ENCODE data around the gene ZNRD2.
A peak's percentile ranks its signal among the peaks of the same experiment; 100 is the strongest.
"Not testable (repeated sequence)": the region's sequence is repeated elsewhere in the genome, so short reads cannot be mapped to it uniquely, and the experiment has no call there.

Gene ZNRD2, protein sequence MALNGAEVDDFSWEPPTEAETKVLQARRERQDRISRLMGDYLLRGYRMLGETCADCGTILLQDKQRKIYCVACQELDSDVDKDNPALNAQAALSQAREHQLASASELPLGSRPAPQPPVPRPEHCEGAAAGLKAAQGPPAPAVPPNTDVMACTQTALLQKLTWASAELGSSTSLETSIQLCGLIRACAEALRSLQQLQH

DNA sequence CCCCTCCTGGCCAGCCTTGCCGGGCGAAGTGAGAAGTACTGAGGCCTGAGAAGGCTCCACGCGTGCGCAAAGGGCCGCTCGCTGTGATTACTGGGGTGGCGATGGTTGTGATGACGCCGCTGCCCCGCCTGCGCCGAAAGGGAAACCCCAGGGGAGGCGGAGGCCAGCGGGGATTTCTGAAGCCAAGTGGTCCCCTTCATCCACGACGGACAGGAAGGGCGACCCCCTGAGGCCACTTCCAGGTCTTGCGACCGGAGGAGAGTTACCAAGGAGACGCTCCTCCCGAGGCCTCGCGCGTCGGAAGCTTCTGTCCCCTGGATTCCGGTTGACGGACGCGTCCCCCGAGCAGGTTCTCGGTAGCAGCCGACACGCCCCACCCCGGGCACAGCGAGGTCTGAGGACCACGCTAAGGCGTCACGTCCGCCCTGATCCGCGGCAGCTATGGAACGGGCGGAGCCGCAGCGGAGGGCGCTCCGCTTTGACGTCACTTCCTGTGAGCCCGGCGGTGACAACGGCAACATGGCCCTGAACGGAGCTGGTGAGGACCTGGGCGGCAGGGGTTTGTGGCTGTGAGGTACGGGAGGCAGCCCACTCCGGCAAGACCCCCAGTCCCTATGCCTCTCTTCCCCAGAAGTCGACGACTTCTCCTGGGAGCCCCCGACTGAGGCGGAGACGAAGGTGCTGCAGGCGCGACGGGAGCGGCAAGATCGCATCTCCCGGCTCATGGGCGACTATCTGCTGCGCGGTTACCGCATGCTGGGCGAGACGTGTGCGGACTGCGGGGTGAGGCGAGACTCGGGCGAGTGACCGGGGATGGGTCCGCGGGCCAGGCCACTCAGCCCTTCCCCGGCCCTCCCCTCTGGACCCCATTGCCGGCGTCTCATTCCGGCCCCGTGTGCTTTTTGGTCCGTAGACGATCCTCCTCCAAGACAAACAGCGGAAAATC, at the start of gene ZNRD2:
Gene ZNRD2, plus strand, starts transcription at position 505 of the 946 bp plus-strand sequence. Its CDS starts 15 bp downstream, at position 520.
- DNase-seq (ENCODE audit: low read depth) = peak; percentile 93

DNA sequence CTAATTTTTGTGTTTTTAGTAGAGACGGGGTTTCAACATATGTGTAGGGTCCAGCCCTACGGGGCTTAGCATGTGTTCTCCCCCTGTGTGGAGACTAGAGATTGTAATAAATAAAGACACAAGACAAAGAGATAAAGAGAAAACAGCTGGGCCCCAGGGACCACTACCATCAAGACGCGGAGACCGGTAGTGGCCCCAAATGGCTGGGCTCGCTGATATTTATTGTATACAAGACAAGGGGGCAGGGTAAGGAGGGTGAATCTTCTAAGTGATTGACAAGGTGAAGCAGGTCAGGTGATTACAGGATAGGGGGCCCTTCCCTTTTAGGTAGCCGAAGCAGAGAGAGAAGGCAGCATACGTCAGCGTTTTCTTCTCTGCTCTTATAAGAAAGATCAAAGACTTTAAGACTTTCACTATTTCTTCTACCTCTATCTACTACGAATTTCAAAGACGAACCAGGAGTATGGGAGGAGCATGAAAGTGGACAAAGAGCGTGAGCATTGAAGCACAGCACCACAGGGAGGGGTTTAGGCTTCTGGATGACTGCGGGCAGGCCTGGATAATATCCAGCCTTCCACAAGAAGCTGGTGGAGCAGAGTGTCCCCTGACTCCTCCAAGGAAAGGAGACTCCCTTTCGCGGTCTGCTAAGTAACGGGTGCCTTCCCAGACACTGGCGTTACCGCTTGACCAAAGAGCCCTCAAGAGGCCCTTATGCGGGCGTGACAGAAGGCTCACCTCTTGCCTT, 48.3 kb upstream of the ZNRD2 start:
- not testable (repeated sequence) for DNase-seq (ENCODE audit: low read depth)

DNA sequence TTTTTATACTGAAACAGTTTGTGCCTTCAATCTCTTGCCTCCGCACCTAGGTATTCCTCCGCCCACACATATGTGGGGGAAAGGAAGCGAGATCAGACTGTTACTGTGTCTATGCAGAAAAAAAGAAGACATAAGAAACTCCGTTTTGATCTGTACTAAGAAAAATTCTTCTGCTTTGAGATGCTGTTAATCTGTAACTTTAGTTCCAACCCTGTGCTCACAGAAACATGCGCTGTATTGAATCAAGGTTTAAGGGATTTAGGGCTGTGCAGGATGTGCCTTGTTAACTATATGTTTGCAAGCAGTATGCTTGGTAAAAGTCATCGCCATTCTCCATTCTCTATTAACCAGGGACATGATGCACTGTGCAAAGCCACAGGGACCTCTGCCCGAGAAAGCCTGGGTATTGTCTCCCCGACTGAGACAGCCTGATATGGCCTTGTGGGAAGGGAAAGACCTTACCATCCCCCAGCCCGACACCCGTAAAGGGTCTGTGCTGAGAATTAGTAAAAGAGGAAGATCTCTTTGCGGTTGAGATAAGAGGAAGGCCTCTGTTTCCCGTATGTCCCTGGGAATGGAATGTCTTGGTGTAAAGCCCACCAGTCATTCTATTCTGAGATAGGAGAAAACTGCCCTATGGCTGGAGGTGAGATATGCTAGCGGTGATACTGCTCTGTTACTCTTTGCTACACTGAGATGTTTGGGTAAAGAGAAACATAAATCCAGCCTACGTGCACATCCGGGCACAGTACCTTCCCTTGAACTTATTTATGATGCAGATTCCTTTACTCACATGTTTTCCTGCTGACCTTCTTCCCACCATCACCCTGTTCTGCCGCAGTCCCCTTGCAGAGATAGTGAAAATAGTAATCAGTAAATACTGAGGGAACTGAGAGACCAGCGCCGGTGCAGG, 47.3 kb upstream of the ZNRD2 start:
- not testable (repeated sequence) for DNase-seq (ENCODE audit: low read depth)

DNA sequence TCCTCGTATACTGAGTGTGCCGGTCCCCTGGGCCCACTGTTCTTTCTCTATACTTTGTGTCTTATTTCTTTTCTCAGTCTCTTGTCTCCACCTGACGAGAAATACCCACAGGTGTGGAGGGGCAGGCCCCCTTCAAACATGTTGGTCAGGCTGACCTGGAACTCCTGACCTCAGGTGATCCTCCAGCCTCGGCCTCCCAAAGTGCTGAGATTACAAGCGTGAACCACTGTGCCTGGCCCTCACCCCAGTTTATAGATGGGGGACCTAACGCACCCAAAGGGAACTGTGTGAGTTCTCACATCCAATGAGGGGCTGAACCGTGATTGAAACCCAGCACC, 46.7 kb upstream of the ZNRD2 start:
- not testable (repeated sequence) for DNase-seq (ENCODE audit: low read depth)

DNA sequence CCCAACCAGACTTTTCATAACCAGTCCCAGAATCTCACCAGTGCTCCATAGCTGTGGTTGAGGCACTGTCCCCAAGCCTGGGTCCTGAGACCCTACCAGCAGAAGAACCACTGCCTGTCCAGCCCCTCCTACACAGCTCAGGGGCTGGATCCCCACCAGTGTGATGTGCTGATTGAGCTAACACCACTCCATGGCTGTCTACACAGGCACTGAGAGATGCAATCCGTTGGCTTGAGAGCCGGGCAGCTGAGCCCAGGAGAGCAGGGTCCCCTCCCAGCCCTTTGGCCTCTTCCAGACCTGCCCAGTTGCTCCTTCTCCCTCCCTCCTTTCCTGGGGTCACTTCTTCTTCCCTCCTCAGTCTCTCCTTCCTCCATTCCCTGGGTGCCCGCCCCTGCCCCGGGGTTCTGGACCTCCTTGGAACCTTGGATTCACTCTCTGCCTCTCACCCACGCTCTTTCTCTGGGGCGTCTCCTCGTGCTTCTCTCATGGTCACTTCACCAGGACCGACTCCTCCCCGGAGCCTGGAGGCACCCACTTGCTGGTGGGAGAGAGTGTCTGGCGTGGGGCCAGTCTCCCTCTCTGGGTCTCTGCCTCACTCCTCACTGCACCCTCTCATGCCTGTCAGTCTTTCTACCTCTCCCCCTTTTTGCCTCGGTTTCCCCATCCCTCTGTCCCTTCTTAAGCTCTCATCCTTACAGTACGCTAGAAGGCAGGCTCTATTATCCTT, 46.1 kb upstream of the ZNRD2 start:
- no peak for DNase-seq (ENCODE audit: low read depth)

DNA sequence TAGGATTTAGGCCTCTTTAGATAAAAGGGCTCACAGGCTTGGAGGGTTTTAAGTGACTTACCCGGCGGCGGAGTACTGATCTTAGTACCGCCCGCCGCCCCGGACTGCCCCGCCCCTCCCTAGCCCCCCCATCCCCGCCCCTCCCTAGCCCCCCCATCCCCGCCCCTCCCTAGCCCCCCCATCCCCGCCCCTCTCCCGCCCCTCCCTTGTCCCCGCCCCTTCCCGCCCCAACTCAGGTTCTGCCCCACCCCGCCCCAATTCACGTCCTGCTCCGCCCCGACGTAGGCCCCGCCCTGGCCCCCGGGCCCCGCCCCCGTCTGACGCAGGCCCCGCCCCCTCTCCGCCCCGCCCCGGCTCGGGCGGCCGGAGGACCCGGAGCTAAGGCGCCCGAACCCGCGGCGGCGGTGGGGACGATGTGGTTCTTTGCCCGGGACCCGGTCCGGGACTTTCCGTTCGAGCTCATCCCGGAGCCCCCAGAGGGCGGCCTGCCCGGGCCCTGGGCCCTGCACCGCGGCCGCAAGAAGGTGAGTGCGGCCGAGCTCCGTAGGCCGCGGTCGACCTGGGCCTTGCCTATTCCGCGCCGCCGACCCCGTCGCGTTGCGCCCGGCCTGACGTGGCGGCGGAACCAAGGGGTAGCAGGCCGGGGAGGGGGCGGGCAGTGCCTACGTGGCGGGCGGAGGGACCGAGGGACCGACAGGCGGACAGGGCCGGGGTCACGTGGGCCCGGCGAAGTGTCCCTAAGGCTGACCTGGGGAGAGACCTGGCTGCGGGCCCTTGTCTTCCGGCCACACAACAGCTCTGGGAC, 45.3 kb upstream of the ZNRD2 start, which contains the start of gene SCYL1:
Gene SCYL1, plus strand, starts transcription at position 343 of the 805 bp plus-strand sequence. Its CDS starts 71 bp downstream, at position 414.
- DNase-seq (ENCODE audit: low read depth) = no peak

DNA sequence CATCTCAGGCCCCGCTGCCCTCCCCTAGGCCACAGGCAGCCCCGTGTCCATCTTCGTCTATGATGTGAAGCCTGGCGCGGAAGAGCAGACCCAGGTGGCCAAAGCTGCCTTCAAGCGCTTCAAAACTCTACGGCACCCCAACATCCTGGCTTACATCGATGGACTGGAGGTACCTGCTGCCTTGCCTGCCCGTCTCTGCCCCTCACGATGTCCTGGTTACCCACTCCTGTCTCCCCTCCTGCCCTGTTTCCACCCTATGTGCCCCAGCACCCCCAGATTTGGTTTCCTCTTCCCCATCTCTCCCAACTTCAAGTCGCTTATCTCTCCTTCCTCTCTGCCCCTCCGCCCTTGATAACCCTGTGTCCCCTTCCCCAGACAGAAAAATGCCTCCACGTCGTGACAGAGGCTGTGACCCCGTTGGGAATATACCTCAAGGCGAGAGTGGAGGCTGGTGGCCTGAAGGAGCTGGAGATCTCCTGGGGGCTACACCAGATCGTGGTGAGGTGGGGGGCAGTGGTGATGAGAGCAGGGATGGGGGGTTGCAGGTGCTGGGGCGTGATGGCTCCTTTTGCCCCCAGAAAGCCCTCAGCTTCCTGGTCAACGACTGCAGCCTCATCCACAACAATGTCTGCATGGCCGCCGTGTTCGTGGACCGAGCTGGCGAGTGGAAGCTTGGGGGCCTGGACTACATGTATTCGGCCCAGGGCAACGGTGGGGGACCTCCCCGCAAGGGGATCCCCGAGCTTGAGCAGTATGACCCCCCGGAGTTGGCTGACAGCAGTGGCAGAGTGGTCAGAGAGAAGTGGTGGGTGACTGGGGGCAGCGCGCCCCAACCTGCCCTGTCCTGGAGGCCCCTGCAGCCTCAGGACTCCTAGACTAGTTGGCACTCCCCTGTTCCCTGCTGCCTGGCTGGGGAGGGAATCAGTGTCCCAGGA, 44.5 kb upstream of the ZNRD2 start:
- no peak for DNase-seq (ENCODE audit: low read depth)

DNA sequence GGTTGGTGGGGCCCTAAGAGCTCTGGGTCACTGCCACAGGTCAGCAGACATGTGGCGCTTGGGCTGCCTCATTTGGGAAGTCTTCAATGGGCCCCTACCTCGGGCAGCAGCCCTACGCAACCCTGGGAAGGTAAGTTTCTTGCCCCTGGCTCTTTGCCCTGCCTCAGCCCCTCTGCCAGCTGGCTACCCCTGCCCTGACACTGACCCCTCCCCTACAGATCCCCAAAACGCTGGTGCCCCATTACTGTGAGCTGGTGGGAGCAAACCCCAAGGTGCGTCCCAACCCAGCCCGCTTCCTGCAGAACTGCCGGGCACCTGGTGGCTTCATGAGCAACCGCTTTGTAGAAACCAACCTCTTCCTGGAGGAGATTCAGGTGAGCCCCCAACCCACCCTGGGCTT, 43.5 kb upstream of the ZNRD2 start:
- no peak for DNase-seq (ENCODE audit: low read depth)

DNA sequence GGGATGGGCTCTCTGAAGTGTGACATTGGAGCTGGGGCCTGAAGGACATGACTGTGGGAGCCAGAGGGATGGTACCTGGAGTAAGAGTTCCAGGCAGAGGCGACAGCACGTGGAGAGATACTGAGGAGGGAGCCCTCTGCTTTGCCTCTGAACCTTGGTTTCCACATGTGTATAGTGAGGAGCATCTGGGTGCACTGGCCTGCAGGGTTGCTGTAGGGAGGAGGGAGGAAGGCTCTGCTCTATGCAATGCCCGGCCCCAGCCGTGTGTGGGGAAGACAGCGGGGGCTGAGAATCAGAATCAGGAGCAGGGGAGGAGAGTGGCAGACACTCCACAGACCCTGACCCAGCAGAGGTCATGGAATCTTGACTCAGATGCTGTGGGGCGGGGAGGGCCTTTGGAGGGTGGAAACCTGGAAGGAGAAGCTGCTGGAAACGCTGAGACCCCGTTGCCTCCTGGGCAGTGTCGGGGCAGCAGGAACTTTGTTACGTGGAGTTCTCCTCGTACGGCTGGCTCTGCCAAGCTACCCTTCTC, 41.4 kb upstream of the ZNRD2 start:
- no peak for DNase-seq (ENCODE audit: low read depth)

DNA sequence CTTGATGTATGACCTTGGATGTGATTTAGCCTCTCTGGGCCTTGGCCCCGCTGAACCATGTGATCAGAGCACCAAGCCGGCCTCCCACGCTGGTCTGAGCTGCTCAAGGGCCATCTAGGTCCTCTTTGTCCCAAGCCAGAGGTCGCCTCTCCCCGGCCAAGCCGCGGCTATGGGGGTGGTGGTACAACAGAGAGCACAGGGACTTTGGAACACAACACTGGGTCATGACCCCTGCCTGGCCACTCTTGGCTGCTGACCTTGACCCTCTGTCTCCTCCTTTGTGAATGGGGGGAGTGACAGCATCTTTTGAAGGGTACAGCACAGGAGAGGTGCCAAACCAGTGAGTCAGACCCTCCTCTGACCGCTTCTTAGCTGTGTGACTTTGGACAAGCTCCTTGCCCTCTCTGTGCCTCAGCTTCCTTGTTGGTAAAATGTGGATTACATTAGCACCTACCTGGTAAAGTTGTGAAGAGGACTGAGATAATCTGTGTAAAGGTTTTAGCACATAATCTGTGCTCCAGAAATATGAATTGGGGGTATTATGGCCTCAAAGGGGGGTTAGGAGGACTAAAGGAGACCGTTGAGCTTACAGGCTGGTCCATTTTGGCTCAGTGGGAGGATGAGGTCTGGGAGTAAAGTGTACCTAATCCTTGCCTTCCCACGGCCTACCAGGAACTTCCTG, 40.7 kb upstream of the ZNRD2 start:
- no peak for DNase-seq (ENCODE audit: low read depth)

DNA sequence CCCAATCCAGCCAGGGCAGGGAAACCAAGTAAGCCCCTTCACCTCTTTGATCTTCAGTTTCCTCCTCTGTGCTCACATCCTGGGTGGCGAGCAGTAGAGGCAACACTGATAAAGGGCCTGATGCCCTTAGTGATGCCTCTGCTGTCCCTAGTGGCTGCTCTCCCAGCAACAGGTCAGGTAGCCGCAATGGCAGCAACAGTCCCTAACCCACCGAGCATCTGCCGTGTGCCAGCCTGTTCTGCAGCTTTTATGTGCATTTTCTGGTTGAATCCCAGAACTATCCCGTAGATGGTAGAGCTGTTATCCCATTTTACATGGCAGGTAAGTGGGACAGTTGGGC, 40.1 kb upstream of the ZNRD2 start:
- DNase-seq (ENCODE audit: low read depth) = no peak

DNA sequence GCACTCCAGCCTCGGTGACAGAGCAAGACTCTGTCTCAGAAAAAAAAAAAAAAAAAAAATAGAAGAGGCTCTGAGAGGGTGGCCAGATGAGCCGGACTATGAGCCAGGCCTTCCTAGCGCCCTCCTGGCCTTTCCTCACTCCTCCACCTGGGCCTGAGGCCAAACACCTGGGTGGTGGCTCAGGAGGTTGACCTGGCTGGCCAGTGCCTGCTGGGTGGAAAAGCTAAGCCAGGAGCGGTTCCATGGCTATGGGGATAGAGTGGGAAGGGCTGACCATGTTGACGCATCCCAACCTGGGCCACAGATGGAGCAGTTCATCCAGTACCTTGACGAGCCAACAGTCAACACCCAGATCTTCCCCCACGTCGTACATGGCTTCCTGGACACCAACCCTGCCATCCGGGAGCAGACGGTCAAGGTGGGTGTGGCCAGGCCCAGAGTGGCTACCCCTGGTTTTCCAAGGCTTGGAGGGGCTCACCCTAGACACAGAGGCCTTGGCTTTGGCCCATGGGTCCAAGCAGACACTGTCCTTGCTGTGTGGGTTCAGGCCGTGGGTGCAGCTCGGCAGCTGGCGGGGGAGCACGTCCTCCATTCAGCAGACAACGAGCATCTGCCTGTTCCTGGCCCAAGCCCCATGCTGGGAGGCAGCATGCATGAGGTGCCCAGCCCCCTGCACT, 37.8 kb upstream of the ZNRD2 start:
- no peak for DNase-seq (ENCODE audit: low read depth)

DNA sequence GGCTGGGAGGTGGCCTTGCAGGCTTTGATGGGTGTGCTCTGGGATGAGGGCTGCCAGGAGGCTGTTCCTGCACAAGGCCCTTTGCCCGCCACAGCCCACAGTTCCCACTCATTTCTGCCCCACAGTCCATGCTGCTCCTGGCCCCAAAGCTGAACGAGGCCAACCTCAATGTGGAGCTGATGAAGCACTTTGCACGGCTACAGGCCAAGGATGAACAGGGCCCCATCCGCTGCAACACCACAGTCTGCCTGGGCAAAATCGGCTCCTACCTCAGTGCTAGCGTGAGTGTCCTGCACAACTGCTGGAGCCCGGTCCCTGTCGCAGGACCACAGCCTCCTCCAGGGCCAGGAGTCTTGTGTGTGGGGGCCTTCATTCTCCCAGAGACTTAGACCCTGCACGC, 35.2 kb upstream of the ZNRD2 start:
- DNase-seq (ENCODE audit: low read depth) = no peak

DNA sequence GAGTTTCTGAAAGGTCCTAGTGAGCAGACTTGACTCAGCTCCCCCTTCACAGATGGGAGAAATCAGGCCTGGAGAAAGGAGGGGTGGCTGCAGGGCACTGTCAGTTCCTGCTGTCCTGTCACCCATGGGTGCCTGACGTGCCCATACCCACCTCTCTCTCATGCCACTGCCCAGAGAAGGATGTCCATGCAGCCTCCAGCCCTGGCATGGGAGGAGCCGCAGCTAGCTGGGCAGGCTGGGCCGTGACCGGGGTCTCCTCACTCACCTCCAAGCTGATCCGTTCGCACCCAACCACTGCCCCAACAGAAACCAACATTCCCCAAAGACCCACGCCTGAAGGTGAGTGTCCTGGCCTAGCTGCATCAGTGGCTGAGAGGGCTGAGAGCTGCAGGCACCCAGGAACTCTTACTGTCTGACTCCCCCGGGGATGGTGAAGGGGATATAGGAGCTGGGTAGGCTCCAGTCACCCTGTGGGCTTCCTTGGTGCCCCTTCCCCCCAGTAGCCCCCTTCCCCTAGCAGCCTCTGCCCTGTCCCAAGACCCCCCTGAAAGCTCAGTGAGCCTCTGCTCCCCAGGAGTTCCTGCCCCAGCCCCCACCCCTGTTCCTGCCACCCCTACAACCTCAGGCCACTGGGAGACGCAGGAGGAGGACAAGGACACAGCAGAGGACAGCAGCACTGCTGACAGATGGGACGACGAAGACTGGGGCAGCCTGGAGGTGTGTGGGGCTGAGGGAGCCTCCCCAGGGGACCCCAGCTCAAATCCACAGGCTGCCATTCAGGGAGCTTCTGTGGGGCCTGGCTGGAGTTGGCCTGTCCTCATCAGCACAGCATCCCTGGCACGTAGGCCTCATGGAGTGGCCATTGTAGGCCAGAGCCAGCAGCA, 33.6 kb upstream of the ZNRD2 start:
- no peak for DNase-seq (ENCODE audit: low read depth)

DNA sequence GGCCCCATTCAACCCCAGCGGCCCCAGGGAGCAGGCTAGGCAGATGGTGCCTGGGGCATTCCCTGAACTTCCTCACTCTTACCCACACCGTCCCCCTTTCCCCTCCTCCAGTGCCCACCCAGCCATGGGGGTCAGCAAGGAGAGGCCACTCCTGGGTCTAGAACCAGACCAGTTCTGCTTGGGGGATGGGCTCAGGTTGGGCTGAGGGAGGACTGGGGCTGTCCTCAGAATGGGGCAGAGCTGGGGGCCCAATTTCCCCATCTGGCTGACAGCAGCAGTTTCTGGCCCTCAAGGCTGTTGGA, 33.0 kb upstream of the ZNRD2 start:
- no peak for DNase-seq (ENCODE audit: low read depth)

DNA sequence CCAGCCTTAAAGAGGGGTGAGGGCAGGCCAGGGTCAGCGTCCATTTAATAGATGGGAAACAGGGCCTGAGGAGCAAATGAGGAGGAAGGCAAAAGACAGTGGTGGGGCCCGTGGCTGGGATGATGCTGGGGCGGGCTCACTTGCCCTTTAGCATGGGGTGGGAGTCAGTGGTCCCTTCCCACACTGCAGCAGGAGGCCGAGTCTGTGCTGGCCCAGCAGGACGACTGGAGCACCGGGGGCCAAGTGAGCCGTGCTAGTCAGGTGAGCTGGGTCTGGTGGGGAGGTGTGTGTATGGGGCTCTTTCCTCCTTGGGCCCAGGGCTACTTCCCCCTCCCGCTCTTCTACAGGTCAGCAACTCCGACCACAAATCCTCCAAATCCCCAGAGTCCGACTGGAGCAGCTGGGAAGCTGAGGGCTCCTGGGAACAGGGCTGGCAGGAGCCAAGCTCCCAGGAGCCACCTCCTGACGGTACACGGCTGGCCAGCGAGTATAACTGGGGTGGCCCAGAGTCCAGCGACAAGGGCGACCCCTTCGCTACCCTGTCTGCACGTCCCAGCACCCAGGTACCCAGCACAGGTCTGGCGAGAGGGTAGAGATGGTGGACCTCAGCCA, 32.6 kb upstream of the ZNRD2 start:
- no peak for DNase-seq (ENCODE audit: low read depth)

All from non-pigmented ciliary epithelial cell (primary cell).